HG03571 (cell line): ENCODE measurements around the gene MON1B.
"Not testable (repeated sequence)": the region's sequence is repeated elsewhere in the genome, so short reads cannot be mapped to it uniquely, and the experiment has no call there.

Experiments
- ATAC-seq: cut with Tn5 transposase; IDR thresholded peaks from one replicate; pipeline ENCODE4 v1.9.1; 2021; ENCODE audit not compliant: unreplicated experiment

Gene MON1B

DNA sequence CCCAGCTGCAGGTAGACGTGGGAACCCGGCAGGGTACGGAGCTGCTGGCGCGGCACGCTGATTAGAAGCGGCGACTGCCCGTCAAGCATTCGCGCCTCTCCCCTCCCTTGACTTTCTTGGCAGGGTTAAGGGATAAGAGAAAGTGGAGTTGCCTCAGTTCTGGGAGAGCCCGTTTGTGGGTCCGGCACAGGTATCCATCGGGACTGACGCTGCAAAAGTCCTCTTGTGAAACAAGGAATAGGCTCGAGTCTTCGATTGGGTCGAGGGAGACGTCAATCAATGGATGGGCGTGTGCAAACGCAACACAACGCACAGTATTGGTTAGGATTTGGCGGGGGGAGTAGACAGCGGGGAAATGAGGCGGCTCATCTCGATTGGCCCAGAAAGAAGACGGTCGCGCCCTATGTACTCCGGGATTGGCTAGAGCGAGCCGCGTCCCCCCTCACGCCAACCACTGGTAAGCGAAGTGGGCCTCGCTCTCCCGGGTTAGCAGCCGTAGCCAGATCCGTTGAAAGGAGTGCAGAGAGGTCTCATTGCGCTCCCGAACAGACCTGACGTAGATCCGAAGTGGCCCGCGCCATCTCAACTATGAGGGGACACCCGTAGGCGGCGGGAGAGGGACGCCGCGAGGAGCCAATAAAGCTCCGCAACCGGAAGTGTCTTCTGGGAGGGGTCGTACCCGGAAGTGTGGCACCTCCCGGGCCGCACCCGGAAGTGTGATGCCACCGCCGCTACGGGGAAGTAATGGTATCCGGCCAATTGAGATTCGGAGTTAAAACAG is at the start of gene MON1B:
TSS of gene MON1B (plus strand) at position 713 of the 781 bp plus-strand sequence. CDS start 296 bp downstream, outside the sequence.
- ATAC-seq, result peak; percentile 97

GRCh38 chr16:77143364-77143763 is 47.6 kb upstream of the MON1B start:
- no peak for ATAC-seq

GRCh38 chr16:77148121-77148520 is 42.9 kb upstream of the MON1B start:
- ATAC-seq, result no peak

DNA sequence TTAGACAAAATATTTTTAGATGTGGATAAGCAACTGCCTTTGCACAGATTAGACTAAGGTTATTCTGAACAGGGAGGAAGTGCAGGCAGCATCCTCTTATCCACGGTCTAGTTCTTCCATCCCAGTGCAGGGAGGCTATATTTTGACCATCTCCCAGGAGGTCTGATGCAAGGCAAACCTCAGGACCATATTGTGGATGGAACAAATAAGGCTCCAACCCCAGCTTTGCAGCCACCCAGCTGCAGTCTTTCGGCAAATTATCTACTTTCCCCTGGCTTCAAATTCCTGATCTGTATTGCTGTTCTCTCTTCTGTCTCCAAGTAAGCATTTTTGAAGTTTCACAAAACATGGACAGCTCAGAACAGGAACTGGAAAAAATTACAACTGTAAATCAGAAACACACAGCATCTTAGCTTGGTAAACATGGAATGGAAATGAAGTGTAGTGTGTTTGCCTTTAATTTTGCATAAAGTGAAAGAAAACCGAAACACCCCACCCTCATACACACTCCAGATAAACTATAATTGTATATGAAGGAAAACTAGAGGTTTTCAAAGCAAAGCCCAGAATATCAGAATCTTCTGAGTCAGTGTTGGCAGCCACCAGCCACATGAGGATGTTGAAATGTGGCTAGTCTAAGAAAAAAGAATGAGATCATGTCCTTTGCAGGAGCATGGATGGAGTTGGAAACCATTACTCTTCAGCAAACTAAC is 33.5 kb upstream of the MON1B start:
- ATAC-seq, result no peak

- ATAC-seq, result no peak
Observed at GRCh38 chr16:77158293-77158692, 32.7 kb upstream of the MON1B start.

GRCh38 chr16:77165006-77165405 is 26.0 kb upstream of the MON1B start:
- no peak for ATAC-seq

GRCh38 chr16:77165536-77166236 is 25.3 kb upstream of the MON1B start:
- not testable (repeated sequence) for ATAC-seq

DNA sequence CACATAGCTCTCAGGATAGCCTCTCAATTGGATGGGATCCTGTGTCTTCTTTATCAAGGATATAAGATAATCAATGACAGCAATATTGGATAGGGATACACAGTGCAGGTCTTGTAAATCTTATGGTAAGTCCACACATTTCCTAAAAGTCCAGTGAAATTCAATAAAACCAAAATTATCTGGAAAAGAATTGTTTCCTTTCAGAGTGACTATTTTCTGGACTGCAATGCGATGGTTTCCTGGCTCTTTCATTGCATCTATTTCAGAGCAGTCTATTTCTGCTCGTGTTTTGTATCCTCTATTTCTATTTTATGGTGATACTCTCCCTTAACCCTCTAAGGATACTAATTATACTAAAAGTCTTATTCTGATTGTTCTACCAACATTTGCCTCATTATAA is 24.3 kb upstream of the MON1B start:
- no peak for ATAC-seq

GRCh38 chr16:77168901-77169300 is 22.1 kb upstream of the MON1B start:
- no peak for ATAC-seq

DNA sequence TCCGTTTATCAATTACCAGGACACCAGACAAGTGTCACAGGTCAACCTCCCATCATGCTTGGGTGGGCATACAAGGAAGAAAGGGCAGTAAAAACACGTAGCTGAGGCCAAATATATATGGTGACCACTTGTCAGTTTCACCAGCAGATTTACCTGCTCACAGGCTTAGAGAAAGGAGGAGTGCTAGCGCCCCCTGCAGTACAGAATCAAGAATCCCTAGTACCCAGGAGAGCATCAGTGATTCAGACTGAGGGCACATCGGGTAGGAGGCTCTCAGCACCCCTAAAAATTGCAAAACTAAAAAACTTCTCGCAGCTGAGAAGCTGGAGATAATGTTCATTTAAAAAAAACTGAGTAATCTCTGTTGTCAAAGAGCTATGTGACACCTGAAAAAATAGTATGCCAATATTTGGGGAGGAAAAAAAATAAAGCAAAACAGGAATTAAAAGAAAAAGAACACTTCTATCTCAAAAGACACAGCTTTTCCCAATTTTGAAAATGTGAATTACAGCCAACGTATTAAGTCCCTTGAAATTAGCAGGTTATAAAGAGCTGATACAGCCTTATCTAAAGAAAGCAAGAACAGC is 21.2 kb upstream of the MON1B start:
- ATAC-seq, result peak; percentile 80

- ATAC-seq, result no peak
Observed at GRCh38 chr16:77170805-77171204, 20.2 kb upstream of the MON1B start.

DNA sequence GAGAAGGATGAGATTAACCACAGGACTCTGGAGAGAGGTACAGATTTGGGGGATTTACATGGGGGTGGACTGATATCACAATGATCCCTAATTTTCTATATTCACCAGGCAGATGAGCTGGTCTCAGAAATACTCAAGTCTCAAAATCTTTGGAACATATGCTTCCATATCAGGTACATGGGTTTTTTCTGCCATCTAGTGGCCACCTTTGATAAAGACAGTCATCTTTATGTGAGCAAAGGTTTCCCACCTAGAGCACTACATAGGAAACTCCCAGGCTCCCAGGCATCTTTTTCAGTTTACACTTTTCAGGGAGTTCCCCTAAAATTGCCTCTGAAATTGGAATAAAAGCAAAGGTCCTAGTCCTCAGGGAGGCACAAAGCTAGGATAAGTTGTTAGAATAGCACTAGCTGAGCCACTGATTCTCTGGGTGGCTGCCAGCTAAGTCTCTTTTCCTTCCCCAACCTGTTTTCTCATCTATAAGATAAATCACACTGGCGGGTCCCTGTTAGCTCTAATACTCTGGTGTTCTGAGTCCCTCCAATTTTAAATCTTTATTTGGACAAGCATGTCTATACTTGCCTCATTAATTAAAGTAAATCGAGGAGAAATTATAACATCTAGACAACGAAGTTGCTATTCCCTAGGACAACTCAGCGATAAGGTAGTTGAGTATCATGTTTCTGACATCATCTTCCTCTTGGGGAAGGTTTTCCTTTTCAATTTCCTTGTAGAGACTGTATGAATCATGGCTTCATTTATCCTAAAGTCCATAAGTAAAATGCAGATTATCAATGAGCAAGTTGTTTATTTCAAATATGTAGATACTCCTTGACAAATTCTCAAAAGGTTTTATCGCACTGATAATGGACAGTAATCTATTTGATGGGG is 19.0 kb upstream of the MON1B start:
- ATAC-seq, result peak; percentile 74

- ATAC-seq, result no peak
Observed at GRCh38 chr16:77172951-77173350, 18.0 kb upstream of the MON1B start.

GRCh38 chr16:77183137-77183536 is 7.9 kb upstream of the MON1B start:
- ATAC-seq, result no peak

GRCh38 chr16:77186298-77186697 is 4.7 kb upstream of the MON1B start:
- not testable (repeated sequence) for ATAC-seq

DNA sequence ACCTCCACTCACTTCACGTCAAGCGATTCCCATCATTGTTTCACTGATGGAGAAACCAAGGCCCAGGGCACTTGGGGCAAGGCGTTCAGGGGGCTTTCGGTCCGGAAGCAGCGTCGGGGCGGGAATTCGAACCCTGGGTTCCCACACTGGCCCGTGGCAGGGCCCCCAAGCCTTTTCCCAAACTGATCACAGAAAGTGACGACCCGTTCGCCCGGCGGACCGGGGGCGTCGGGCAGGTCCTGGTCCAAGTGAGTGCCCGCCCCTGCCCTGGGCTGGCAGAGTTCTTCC is 856 bp upstream of the MON1B start:
- ATAC-seq, result peak; percentile 1

DNA sequence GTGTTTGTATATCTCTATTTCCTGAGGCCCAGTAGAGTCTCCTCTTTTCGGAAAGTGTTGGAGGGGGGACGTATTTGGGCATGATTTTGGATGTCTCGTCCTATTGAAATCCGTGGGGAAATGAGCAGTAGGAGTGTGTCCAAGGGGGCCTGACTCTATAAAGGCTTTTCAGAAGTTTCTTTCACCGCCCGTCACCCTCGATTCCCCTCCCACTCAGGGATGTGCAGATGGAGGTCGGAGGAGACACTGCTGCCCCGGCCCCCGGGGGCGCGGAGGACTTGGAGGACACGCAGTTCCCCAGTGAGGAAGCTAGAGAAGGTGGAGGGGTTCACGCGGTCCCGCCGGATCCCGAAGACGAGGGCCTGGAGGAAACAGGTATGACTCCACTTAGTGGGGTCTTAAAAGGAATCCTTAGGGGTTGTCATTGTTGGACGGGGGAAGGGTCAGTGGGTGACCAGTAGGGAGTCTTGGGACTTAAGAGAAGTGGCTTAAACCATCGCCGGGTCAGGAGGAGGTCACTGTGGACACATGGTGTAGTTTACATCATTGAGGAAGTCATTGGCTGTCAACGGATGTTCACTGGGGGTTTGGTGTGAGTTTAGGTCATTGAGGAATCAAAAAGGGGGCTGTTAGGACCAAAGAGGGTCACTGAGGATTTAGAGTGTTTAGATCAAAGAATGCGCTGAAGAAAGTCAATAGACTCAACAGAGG is 424 bp downstream of the MON1B start:
- ATAC-seq, result no peak

DNA sequence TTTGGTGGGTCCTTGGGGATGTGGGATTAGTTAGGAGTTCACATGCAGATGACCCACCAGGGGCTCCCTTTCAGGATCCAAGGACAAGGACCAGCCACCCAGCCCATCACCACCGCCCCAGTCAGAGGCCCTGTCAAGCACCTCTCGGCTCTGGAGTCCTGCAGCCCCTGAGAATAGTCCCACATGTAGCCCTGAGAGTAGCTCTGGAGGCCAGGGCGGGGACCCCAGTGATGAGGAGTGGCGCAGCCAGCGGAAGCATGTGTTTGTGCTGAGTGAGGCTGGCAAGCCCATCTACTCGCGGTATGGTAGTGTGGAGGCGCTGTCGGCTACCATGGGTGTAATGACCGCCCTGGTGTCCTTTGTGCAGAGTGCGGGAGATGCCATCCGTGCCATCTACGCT is 2.4 kb downstream of the MON1B start:
- ATAC-seq, result no peak

GRCh38 chr16:77194295-77195231 is 3.6 kb downstream of the MON1B start:
- no peak for ATAC-seq
